Measurements from ENCODE around the gene LY9.

LY9 gene

DNA sequence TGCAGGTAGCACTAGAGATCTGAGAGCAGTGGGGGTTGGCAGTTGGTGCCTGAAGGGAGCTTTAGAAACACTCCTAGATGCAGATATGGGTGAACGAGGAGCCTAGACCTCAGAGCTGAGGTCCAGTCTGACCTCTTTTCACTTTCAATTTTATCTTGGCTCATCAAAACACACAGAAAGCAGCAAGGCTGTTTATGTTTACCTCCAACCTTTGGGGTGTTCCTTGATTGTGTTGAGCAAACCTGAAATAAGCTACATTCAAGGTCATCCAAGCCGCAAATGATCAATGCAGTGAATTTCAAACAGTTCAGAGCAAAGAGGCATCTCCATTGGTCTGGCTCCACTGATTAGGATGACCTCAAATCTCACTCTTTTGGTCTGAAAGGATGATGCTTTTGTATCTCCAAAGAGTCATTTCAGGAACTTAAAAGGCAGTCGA lies 1.3 kb downstream of the LY9 start:
- H2AFZ ChIP-seq (ENCODE audit: low read length): 0 out of 2 replicates have a peak overlapping the region, but pooled peaks have one; percentile 0
- TF ChIP-seq EZH2phosphoT487 (IDR thresholded peaks at IDR 0.05; ENCODE audit: borderline replicate concordance): no peak
- TF ChIP-seq, protein P1, sequence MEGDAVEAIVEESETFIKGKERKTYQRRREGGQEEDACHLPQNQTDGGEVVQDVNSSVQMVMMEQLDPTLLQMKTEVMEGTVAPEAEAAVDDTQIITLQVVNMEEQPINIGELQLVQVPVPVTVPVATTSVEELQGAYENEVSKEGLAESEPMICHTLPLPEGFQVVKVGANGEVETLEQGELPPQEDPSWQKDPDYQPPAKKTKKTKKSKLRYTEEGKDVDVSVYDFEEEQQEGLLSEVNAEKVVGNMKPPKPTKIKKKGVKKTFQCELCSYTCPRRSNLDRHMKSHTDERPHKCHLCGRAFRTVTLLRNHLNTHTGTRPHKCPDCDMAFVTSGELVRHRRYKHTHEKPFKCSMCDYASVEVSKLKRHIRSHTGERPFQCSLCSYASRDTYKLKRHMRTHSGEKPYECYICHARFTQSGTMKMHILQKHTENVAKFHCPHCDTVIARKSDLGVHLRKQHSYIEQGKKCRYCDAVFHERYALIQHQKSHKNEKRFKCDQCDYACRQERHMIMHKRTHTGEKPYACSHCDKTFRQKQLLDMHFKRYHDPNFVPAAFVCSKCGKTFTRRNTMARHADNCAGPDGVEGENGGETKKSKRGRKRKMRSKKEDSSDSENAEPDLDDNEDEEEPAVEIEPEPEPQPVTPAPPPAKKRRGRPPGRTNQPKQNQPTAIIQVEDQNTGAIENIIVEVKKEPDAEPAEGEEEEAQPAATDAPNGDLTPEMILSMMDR (conservative IDR thresholded peaks at IDR 0.05; ENCODE audit: low read length): no peak
- peak overlapping the region; percentile 35 for H3K4me2 ChIP-seq (ENCODE audit: low read depth, low read length, poor library complexity, severe bottlenecking)

DNA sequence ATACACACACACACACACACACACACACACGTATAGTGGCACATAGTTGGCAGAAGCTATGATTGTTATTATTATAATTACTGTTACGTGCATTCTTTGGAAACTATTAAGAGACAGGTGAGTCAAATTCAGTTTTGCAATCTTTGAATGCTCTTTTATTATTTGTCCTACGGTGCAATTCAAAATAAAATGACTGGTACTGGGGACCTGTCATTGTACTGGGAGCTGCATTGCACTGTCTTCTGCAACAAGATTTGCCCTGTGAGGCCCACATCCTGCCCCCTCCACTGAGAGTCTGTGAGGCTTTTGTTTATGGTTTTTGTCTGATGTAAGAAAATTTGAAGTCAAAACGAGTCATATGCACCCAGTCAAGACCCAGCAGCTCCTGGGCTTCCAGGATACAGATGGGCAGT lies 1.9 kb downstream of the LY9 start:
- Histone ChIP-seq H3K4me2 (ENCODE audit: low read depth, low read length, poor library complexity, severe bottlenecking) (peak overlapping the region; percentile 35), H3K4me1 (ENCODE audit: insufficient read depth, low read length, poor library complexity, severe bottlenecking) (peaks cover 19% of the 10 kb centered on the region), H2AFZ (ENCODE audit: low read length) (peak overlapping the region; percentile 73), H3K4me3 (ENCODE audit: low read length, poor library complexity, severe bottlenecking) (no peak overlapping the region), H3K9ac (ENCODE audit: low read depth, low read length, poor library complexity, severe bottlenecking) (no peak overlapping the region), H3K9me3 (ENCODE audit: insufficient read depth, low read depth, low read length) (no peaks in the 10 kb centered on the region), H4K20me1 (ENCODE audit: insufficient read depth, low read length, poor library complexity, severe bottlenecking) (no peaks in the 10 kb centered on the region), H3K36me3 (ENCODE audit: insufficient read depth, low read length) (no peaks in the 10 kb centered on the region), H3K9me2 (replicated peaks; ENCODE audit: low read depth, low read length) (no peaks in the 10 kb centered on the region), H3K27me3 (ENCODE audit: insufficient read depth, low read length, poor library complexity, severe bottlenecking) (no peaks in the 10 kb centered on the region), H3K79me2 (ENCODE audit: insufficient read depth, low read length) (no peaks in the 10 kb centered on the region), H3F3A (ENCODE audit: low read depth) (no peaks in the 10 kb centered on the region)
- TF ChIP-seq, protein P1 (conservative IDR thresholded peaks at IDR 0.05; ENCODE audit: low read length): no peak
- no peak for TF ChIP-seq EZH2phosphoT487 (IDR thresholded peaks at IDR 0.05; ENCODE audit: borderline replicate concordance)

More for the DNA sequence above, 1.3 kb downstream of the LY9 start:
- Histone ChIP-seq H4K20me1 (ENCODE audit: insufficient read depth, low read length, poor library complexity, severe bottlenecking) (no peaks in the 10 kb centered on the region), H3K27me3 (ENCODE audit: insufficient read depth, low read length, poor library complexity, severe bottlenecking) (no peaks in the 10 kb centered on the region), H3K79me2 (ENCODE audit: insufficient read depth, low read length) (no peaks in the 10 kb centered on the region), H3K4me1 (ENCODE audit: insufficient read depth, low read length, poor library complexity, severe bottlenecking) (peaks cover 19% of the 10 kb centered on the region), H3K9me2 (replicated peaks; ENCODE audit: low read depth, low read length) (no peaks in the 10 kb centered on the region), H3F3A (ENCODE audit: low read depth) (no peaks in the 10 kb centered on the region), H3K9me3 (ENCODE audit: insufficient read depth, low read depth, low read length) (no peaks in the 10 kb centered on the region), H3K9ac (ENCODE audit: low read depth, low read length, poor library complexity, severe bottlenecking) (no peak overlapping the region), H3K4me3 (ENCODE audit: low read length, poor library complexity, severe bottlenecking) (no peak overlapping the region), H3K36me3 (ENCODE audit: insufficient read depth, low read length) (no peaks in the 10 kb centered on the region)

DNA sequence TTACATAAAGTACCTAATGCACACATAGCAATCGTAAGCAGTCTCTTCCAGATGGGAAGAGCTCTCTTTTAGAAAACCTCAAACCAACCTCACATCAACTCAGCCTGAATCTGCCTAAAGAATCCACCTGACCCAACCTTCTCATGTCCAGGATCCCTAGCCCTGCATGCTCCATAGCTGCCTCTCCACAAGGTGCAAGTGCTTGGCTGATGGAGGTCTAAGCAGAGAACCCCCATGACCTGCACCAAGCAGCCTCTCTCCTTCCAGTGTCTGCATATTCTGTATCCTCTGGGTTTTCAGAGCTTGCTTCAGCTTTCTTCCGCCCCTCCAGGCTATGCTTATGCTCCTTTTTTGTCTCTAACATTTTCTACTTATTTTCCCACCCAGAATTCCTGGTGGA lies 2.5 kb downstream of the LY9 start:
- H3K4me2 ChIP-seq (ENCODE audit: low read depth, low read length, poor library complexity, severe bottlenecking): peak overlapping the region; percentile 35

More for the DNA sequence above, 2.5 kb downstream of the LY9 start:
- TF ChIP-seq EZH2phosphoT487 (IDR thresholded peaks at IDR 0.05; ENCODE audit: borderline replicate concordance): no peak
- TF ChIP-seq, protein P1 (conservative IDR thresholded peaks at IDR 0.05; ENCODE audit: low read length): no peak
- H3K4me1 ChIP-seq (ENCODE audit: insufficient read depth, low read length, poor library complexity, severe bottlenecking): peaks cover 19% of the 10 kb centered on the region
- H3K9ac ChIP-seq (ENCODE audit: low read depth, low read length, poor library complexity, severe bottlenecking): no peak overlapping the region
- no peak overlapping the region for H3K4me3 ChIP-seq (ENCODE audit: low read length, poor library complexity, severe bottlenecking)
- no peaks in the 10 kb centered on the region for H3K9me3 ChIP-seq (ENCODE audit: insufficient read depth, low read depth, low read length)
- no peaks in the 10 kb centered on the region for H4K20me1 ChIP-seq (ENCODE audit: insufficient read depth, low read length, poor library complexity, severe bottlenecking)
- H3K79me2 ChIP-seq (ENCODE audit: insufficient read depth, low read length): no peaks in the 10 kb centered on the region
- H3K9me2 ChIP-seq (replicated peaks; ENCODE audit: low read depth, low read length): no peaks in the 10 kb centered on the region
- H2AFZ ChIP-seq (ENCODE audit: low read length): peak overlapping the region; percentile 73
- H3K36me3 ChIP-seq (ENCODE audit: insufficient read depth, low read length): no peaks in the 10 kb centered on the region
- no peaks in the 10 kb centered on the region for H3F3A ChIP-seq (ENCODE audit: low read depth)
- H3K27me3 ChIP-seq (ENCODE audit: insufficient read depth, low read length, poor library complexity, severe bottlenecking): no peaks in the 10 kb centered on the region

All from Loucy (cell line).